Gastrocnemius medialis (tissue), 4 donors: ENCODE measurements around the gene CACNA1F.

Experiments
- POLR2A ChIP-seq, 2 donors: fragments of 450-650 bp; IDR thresholded peaks; one replicate each; pipeline ENCODE4 v1.6.1; 2017; ENCODE audit warnings: antibody characterized with exemption in 2 of 2, mild to moderate bottlenecking in 2 of 2, moderate library complexity in 2 of 2
- TF ChIP-seq, protein P1 (sequence below), 5 experiments: fragments of 450-650 bp in 3 of 5; fragments of 200-600 bp in 2 of 5; sonication (generic) in 2 of 5; IDR thresholded peaks in 4 of 5; conservative IDR thresholded peaks in 1 of 5; 1 replicate in 4 of 5; 2 replicates in 1 of 5; pipeline ENCODE4 v1.5.1; 2016 to 2019; ENCODE audit warnings: antibody characterized with exemption in 5 of 5, mild to moderate bottlenecking in 3 of 5, moderate library complexity in 3 of 5

DNA sequence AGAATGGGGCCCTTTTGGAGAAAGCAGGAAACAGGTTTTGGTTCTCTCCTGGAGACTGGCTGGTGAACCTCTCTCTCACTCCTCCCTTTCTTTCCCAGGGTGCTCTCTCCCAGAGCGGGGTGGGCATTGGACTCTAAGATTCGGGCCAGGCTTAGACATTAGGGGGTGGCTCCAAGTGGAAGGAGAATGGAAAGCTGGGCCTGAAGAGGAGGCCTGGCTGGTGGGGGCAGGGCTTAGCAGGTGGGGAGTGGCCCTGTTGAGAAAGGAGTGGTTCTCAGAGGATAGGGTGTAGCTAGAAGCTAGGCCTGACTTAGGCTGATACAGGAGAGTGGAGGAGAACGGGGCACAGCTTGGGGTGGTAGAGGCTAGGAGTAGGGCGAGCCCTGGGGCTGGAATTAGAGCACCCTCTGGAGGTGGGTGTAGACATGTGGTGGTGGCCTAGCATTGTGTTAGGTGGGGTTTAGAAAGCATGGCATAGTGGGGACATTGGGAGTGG lies 55.8 kb downstream of the CACNA1F start:
- TF ChIP-seq, protein P1, sequence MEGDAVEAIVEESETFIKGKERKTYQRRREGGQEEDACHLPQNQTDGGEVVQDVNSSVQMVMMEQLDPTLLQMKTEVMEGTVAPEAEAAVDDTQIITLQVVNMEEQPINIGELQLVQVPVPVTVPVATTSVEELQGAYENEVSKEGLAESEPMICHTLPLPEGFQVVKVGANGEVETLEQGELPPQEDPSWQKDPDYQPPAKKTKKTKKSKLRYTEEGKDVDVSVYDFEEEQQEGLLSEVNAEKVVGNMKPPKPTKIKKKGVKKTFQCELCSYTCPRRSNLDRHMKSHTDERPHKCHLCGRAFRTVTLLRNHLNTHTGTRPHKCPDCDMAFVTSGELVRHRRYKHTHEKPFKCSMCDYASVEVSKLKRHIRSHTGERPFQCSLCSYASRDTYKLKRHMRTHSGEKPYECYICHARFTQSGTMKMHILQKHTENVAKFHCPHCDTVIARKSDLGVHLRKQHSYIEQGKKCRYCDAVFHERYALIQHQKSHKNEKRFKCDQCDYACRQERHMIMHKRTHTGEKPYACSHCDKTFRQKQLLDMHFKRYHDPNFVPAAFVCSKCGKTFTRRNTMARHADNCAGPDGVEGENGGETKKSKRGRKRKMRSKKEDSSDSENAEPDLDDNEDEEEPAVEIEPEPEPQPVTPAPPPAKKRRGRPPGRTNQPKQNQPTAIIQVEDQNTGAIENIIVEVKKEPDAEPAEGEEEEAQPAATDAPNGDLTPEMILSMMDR (IDR thresholded peaks at IDR 0.05 in 4 of 5, conservative IDR thresholded peaks at IDR 0.05 in 1 of 5) = peak in 2 of 5 experiments; percentile 10 to 45
- no peak for TF ChIP-seq POLR2A (IDR thresholded peaks at IDR 0.05)
